Glomerular endothelial cell (primary cell): ENCODE data around the gene DGLUCY. TPM values are rescaled to one million over a fixed set of nuclear protein-coding genes. Genes with fewer than 3 reads are reported as not detected.
A peak's percentile ranks its signal among the peaks of the same experiment; 100 is the strongest.
"Not testable (repeated sequence)": the region's sequence is repeated elsewhere in the genome, so short reads cannot be mapped to it uniquely, and the experiment has no call there.

ENCODE experiments used
- DNase-seq: peaks from one replicate; pipeline ENCODE4 v3.0.0-alpha.2; 2011; ENCODE audit warnings: low read depth, low spot score; ENCODE audit errors: extremely low read depth
- total RNA-seq: library from RNA; depleted of rRNA; stranded (reverse); fragments of >200 nt; gene quantifications from 2 replicates; pipeline ENCODE4 v1.2.3, GENCODE V29; 2015

DGLUCY gene
- total RNA-seq, 1 donor from 2014 or later = 67.3 TPM

- no peak for DNase-seq
Measured at GRCh38 chr14:91103116-91103515, 10.8 kb upstream of the DGLUCY start.

- DNase-seq = peak; percentile 95
Measured at GRCh38 chr14:91108941-91109611, 4.8 kb upstream of the DGLUCY start.

GRCh38 chr14:91111443-91111842, 2.4 kb upstream of the DGLUCY start:
- DNase-seq = no peak

GRCh38 chr14:91112194-91112593, 1.7 kb upstream of the DGLUCY start:
- DNase-seq = no peak

- no peak for DNase-seq
Measured at GRCh38 chr14:91114079-91115065, 499 bp downstream of the DGLUCY start.

GRCh38 chr14:91115986-91116770, 2.3 kb downstream of the DGLUCY start:
- no peak for DNase-seq

- no peak for DNase-seq
Measured at GRCh38 chr14:91116913-91117588, 3.2 kb downstream of the DGLUCY start.

GRCh38 chr14:91117960-91118359, 4.1 kb downstream of the DGLUCY start:
- no peak for DNase-seq

GRCh38 chr14:91118511-91119068, 4.7 kb downstream of the DGLUCY start:
- DNase-seq = no peak

- DNase-seq = no peak
Measured at GRCh38 chr14:91119556-91120311, 5.9 kb downstream of the DGLUCY start.

GRCh38 chr14:91123201-91123600, 9.3 kb downstream of the DGLUCY start:
- DNase-seq = no peak

- not testable (repeated sequence) for DNase-seq
Measured at GRCh38 chr14:91124406-91125270, 10.8 kb downstream of the DGLUCY start.

GRCh38 chr14:91125271-91125660, 11.4 kb downstream of the DGLUCY start:
- no peak for DNase-seq

GRCh38 chr14:91125801-91126200, 11.9 kb downstream of the DGLUCY start:
- DNase-seq = no peak

- DNase-seq = no peak
Measured at GRCh38 chr14:91126761-91127160, 12.9 kb downstream of the DGLUCY start.

GRCh38 chr14:91127401-91127801, 13.5 kb downstream of the DGLUCY start:
- DNase-seq = no peak

GRCh38 chr14:91127924-91128323, 14.1 kb downstream of the DGLUCY start:
- no peak for DNase-seq

GRCh38 chr14:91128699-91129098, 14.8 kb downstream of the DGLUCY start:
- DNase-seq = no peak

GRCh38 chr14:91129261-91129660, 15.4 kb downstream of the DGLUCY start:
- no peak for DNase-seq
